HG02870 (cell line): Measurements from ENCODE around the gene GRHL3.

Source experiments
- ATAC-seq: cut with Tn5 transposase; IDR thresholded peaks from one replicate; pipeline ENCODE4 v1.9.1; 2021; ENCODE audit warnings: mild to moderate bottlenecking, moderate library complexity; ENCODE audit not compliant: unreplicated experiment

The GRHL3 gene

DNA sequence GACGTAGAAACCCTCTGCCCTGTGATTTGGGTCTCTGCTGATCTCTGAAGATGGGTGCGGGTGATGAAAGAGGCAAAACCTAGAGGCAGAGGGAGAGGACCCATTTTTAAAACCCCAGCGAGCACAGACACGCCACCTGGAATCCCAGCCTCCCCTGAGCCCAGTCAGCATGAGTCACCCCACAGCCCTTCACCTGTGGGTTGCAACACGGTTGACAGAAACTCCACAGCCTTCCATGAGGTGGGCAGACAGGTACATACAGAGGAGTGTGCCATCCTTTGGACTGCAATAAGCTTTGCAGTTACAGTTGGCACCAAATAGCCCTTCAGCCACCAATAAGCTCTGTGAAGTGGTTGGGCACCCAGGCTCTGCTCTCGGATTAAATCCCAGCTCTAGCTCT lies 2.1 kb upstream of the GRHL3 start:
- ATAC-seq: no peak

DNA sequence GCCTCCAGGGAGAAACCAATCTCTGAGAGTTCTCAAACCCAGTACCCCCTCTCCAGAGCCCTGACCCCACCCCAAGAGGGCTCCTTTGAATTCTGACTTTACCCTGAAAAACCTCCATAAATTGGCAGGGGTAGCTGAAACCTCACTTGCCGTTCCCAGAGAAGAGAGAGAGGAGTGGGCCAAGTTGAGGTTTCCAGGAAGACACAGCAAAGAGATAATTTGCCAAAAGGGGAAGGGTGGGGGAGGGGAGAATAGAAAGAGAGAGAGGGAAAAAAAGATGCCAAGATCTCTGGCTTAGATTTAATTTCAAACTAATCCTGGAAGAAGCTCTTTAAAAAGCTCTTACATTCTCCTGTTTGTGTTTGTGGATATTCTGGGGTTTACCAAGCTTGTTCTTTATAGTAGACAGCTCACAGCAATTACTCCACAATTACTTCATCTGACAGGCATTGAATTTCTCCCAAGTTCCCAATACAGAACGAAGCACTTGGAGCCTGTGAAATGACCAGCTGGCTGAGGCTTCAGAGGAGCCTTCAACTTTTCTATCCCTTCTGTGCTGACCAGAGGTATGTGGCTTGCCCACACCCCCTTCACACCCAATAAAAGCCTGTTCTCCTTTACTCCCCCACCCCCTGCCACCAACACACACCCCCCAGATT lies 1.1 kb upstream of the GRHL3 start:
- no peak for ATAC-seq

DNA sequence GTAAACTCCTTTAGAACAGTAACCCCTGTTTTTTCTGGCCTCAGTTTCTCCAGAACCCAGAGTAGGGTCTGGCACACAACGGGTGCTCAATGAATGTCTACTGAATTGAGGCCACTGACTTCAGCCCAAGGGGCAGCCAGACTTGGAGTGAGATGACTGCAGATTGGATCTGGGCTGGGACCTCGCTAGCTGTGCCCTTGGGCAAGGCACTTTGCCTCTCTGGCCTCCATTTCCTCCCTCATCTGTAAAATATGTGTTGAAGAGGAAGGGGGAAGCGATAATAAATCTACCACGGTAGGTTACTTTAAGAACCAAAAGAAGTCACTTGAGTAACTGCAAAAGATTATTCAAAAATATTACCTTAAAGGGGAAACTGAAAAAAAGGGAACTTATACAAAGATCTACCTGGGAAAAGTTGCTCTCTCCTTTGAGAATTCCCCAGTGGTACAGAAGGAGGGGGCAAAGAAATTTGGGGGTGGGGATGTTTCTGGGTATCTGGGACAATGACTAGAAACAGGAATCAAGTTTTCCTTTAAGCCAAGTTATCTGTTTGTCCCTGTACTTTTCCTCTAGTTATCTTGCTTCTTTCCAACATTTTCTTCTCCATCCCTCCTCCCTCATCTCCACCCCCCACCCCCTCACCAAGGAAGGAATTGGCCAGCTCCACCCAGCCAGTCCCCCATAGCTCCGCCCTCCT lies 394 bp upstream of the GRHL3 start:
- no peak for ATAC-seq

DNA sequence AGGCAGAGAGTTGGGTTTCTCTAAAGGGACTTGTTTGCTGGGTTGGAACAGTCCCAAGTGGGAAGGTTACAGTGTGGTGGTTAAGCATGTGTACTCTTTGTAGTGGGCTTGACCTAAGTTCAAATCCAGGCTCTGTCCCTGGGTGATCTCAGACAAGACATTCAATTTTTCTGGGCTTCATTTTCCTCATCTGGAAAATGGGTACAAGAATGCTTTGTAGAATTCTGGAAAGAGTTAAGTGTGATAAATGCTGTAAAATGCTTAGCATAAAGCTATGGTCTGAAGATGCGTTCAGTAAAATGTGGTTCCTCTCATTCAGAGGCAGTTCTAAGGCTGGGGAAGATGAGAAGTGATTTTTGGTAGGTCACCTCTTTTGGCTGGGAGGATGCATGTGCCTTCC lies 805 bp downstream of the GRHL3 start:
- ATAC-seq: no peak

DNA sequence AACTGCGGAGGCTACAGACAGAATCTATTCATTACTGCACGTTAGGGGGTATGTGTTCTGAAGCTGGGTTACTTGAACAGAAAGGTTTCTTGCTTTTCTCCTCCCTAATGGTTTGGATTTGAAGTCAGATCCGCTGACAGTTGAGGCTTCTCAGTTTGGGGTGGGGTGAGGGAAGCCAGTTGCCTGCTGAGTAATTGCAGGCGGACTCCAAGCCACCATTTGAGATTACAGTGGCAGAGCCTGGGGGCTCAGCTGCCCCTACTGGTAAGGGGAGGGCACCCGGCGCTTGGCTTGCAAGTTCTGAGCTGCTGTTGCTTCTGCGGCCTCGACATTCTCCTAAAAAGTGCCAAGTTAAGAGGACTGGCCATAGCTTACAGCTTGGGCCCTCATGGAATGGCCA lies 2.0 kb downstream of the GRHL3 start:
- ATAC-seq: no peak

DNA sequence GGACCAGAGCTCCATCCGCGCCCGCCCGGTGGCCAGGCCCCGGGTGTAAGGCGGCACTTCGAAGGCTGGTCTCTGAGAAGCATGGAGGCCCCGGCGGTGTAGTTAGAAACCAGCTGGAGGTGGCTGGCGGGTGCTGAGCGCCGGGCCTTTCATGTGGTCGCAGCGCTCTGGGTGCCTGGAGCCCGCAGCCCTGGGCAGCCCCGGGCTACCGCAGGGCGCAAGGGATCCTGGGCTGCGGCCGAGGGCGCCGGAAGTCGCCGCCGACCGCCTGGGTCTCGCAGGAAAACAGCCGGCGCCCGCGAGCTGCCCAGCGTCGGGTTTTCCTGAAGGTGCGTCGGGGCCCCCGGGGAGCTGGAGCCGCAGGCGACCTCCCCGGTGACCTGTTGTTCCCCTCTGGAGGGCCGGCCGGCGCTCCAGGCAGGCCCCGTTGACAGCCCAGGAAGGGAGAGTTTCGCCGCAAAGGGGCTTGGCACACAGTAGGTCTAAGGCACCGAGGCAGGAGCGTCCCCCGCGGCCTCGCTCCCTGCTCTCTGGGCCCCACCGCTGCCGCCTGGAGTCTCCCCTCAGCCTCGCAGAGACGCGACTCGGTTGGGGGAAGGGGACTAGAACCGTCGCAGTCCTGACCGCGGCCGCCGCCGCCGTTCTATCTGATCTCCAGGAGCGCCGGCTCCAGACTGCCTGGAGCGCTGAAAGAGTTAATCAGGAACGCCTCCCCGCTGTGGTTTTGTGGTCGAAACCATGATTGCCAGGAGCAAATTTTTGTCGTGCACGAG lies 2.7 kb downstream of the GRHL3 start:
- no peak for ATAC-seq

DNA sequence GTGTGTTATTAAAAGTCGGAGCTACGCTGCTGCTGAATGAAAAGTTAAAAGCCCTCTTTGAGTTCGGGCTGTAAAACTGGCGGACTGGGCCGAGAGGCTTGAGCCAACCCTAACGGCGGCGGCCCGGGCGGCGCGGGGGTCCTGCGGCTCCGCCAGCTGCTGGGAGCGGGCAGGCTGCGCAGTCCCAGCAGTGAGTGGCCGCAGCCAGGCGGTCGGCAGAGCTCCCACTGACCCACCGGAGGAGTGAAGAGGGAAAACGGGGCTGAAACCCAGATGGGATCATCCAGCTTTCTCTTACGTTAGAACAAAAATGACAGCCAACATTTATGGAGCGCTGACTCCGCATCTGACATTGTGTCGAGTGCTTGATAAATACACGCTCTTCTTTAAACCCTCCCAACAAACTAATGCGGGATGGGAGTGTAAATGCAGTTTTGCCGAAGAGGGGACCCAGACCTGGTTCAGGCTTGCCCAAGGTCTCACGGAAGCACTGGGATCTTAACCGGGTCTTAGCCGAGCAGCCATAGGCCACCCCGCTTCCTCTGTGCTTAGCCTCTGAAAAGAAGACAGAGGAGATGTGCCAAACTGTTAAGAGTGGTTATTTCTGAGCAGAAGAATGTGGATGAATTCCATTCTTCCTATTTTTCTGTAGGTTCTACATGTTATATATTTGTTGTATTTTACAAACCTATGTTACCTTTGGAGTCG lies 3.5 kb downstream of the GRHL3 start:
- no peak for ATAC-seq

DNA sequence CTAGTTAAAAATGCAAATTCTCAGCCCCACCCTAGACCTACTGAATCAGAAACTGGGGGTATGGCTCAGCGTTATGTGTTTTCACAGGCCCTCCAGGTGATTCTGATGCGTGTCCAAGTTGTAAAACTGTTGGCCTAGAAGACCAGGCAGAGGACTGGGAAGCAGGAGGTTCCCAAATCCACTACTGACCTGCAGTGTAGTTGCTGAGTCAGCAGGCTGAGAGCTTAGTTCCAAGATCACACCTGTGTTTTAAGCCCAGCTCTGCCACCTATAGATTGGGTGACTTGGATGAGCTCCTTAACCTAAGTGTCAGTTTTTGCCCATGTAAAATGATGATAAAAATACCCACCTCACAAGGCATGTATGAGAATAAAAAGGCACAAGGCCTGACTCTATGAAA lies 4.1 kb downstream of the GRHL3 start:
- no peak for ATAC-seq

DNA sequence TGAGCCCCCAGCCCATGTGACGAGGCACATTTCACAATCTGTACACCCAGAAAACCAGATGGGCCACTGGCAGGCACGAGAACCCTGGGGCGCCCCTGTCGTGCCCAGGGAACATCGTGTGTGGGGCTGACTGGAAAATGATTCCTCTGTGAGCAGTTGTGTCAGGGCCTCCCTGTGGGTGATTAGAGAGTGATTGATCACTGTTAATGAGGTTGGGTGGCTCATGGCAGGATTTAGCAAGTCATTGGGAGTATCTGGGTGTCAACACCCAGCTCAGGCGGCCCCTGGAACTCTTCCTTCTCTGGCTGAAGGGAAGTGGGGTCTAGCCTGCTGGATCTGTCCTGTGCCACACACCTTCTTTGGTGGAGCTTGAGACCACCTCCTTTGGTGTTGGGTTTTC lies 5.7 kb downstream of the GRHL3 start:
- ATAC-seq: no peak

DNA sequence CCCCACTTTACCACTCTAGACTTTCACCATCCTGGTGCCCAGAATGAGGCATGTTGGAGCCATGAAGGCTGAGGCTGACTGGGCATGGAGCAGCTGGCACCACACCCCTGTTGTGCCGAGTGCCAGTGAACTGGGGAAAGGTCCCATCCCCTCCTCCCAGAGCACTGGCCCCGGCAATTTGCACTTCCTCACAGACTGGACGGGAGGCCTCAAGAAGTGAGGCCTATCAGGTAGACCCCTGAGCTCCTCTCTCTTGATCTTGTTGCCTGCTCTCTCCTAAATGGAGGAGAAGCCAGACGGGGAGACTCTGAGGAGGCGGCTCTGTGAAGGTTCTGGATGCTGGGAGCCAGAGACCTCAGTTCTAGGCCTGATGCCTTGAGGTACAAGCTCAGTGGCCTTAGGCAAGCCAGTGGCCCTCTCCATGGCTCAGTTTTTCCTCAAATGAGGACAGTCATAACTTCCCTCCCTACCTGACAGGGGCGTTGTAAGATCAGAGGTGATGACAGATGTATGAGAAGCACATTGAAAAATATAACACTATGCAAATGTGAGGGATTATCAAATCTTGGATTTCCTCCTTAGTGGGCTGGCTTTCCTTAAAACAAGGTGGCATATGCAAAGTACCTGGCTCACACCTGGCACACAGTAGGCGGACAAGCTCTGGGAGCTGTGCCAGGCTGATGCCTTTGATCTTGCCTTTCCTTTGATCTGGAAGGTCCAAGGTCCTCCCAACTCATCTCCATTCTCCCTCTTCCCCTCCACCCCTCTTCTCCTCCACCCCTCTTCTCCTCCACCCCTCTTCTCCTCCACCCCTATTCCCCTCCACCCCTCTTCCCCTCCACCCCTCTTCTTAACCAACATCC lies 6.7 kb downstream of the GRHL3 start:
- ATAC-seq: no peak

DNA sequence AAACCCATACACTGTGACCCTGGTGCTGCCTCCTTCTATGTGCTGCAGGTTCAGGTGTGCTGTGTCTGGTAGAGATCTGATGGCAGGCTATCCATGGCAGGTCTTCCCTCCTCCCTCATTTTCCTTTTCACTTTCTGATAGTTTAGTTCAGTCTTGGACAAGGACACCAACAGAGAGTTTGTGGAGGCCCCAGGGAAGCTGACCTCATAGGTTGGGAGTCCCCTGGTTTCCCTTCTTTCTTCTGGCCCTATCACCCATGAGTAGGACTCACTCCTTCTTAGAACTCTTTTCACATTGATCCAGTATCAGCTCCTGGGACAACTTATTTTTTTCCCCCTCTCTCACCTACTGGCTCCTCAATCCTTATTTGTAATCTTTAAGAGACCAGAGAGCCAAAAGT lies 8.3 kb downstream of the GRHL3 start:
- ATAC-seq: no peak

DNA sequence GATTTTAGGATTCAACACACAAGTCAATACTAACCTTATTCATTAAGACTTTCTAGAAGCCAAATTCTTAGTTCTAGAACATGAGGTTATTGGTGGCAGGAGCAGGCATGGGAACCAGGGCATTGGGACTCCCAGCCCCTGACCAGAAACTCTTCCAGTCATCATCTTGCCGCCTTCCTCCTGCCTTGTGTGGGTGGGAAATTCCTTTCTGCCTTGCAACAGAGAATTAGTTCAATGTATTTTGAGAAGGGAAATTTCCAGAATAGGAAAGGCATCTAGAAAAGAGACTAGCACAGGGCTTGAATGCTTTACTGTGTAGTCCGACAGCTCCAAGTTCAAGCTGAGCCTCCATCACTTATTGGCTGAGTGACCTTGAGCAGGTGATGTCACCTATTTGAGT lies 8.7 kb downstream of the GRHL3 start:
- ATAC-seq: no peak

DNA sequence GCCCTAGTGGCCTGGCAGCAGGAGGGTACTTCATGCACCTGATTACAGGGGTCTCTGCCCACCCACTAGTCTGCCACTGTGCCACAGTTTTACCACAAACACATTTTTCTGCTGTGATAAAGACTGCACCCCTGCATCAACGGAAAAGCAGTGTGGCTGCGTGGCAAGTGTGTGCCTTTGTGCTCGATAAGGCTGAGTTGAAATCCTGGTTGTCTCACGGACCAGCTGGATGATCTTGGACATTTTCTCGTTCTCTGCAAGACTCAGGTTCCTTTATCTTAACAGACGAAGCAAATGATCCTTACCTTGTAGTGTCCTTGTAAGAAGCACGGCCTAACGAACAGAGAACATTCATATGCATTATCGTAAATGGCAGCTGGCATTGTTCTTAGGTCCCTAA lies 10.2 kb downstream of the GRHL3 start:
- ATAC-seq: no peak

DNA sequence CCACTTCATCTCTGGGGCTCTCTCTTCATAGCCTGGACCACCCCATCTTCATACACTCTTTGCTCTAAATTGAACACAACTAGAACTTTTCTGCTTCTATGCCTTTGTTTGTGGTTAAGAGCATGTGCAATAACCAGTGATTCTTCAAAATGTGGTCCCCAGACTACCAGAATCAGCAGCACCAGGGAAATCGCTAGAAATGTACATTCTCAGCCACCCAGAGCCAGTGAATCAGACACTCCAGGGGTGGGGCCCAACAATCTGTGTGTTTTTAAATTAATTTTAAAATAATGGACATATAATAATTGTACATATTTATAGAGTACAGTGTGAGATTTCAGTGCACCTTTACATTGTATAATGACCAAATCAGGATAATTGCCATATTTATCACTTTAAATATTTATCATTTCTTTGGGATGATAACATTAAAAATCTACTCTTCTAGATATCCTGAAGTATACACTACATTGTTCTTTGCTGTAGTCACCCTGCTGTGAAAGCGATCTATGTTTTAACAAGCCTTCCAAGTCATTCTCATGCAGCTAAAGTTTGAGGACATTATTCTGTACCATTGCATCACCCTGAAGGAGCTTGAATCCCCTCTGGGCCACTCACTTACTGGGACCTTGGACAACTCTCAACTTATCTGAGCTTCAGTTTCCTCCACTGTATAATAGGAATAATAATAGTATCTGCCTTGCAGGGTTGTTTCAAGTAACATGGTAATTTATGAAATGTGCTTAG lies 10.8 kb downstream of the GRHL3 start:
- ATAC-seq: no peak

DNA sequence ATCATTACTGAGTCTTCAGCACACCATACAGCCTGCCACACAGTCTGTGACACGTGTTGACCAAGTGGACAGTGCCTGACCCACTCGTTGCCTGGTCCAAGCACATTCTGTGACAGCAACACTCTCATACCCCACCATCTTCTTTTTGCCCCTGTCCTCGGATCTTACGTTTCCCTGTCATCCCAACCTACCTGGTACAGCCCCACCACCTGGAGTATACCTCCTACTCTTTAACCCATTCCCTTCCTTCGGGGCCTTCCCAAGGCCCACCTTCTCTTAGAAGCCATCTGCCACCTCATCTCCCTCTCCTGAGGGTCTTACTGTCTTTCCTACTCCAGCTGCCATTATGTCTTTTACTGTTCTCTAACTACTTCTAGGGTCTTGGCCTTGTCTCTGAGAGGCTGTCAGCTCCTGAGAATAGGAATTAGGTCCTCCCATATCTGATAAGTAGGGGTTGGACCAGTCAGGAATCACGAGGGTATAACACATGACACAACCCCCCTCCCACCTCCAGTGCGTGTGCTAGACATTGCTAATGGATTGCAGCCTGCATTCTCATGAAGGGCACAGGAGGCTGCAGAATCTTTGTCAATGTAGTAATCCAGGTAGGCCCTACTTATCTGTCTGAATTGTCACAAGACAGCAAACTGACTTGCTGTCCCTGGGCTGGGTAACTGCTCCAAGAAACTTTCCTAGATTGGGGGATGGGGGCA lies 13.0 kb downstream of the GRHL3 start:
- no peak for ATAC-seq

DNA sequence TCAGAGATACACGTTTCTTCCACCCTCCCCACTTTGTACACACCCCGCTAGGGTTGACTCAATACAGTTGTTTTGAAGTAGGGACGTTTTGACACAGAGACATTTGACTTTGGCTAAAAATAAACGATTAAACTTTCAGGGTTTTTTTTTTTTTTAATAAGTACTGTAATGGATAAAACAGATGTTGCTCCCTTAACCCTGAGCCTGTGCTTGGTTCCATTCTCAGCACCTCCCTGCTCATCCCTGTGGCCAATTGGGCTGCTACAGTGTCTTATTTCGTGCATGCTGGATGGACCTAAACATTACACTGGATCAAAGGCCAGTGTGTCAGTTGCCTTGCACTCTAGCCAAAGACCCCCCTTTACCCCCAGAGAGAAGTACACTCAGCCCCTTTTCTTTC lies 16.9 kb downstream of the GRHL3 start:
- no peak for ATAC-seq

DNA sequence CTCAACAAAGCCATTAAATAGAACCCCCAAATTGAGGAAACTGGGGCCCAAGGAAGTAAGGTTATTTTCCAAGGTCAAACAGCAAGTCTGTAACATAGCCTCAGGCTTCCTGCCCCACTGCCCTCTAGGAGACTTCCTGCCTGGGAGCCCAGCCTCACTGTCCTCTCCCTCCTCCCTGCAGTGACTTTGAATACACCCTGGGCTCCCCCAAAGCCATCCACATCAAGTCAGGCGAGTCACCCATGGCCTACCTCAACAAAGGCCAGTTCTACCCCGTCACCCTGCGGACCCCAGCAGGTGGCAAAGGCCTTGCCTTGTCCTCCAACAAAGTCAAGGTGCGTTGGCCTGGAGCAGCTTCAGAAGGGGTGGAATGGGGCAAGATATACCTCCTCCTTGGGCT lies 18.3 kb downstream of the GRHL3 start:
- ATAC-seq: no peak

DNA sequence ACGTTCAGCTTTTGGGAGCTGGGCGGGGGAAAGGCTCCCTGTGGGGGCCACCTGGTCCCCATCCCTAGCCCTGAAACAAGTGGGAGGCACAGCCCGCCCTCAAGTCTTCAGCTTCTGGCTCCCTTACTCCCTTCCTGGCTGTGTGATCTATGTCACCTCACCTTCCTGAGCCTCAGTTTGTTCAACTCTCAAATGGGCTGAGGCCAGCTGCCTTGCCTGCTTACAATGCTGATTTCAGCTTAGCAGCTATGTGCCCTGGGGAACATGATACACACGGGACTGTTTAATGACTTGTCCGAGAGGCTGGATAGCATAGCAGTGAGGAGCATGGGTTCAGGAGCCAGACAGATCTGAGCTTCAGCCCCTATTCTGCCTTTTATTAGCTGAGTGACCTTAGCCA lies 19.3 kb downstream of the GRHL3 start:
- ATAC-seq: no peak

DNA sequence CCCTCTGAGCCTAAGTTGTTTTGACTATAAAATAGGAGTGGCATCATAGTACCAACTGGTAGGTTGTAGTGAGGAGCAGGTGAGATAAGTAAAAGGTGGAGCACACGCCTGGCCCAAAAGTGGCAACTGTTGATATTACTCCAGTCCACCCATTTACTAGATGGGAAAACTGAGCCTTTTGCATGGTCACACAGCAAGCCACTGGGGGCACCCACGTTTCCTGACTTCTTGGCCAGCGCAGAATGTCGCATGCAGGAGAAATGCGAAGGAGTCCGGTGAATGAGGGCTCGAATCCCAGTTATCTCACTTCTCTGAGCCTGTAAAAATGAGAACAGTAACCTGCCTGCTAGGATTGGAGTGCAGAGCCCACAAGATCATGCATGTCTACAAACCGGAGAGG lies 20.8 kb downstream of the GRHL3 start:
- no peak for ATAC-seq
